ENCODE data around the gene GALNT2.

DNA sequence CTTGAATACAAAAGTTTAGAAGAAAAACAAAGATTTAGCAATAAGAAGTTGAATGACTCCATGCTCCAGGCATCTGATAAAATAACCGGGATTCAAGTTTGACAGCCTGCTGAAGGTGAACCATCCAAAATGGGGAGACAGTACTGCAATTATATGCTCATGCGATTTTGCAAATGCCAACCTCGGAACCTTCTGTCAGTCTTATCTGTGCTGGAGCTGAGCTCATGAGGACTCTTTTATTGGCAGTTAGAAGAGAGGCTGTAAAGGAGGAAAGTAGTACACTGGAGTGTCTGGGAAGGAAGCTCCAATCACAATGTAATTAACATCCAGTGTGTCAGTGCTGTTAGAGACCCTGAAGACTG lies 170.0 kb downstream of the GALNT2 start:
- TF ChIP-seq POLR2A (IDR thresholded peaks at IDR 0.05; ENCODE audit: low read length) (no peak), GATA1 (IDR thresholded peaks at IDR 0.05; ENCODE audit: low read depth, low read length) (no peak)
